GM10847 (cell line): ENCODE results near the gene KCNMB2.

Experiments
- POLR2A ChIP-seq: IDR thresholded peaks from 2 replicates; pipeline ENCODE4 v1.6.1; 2011; ENCODE audit not compliant: insufficient read length; ENCODE audit errors: extremely low read depth

KCNMB2 gene

DNA sequence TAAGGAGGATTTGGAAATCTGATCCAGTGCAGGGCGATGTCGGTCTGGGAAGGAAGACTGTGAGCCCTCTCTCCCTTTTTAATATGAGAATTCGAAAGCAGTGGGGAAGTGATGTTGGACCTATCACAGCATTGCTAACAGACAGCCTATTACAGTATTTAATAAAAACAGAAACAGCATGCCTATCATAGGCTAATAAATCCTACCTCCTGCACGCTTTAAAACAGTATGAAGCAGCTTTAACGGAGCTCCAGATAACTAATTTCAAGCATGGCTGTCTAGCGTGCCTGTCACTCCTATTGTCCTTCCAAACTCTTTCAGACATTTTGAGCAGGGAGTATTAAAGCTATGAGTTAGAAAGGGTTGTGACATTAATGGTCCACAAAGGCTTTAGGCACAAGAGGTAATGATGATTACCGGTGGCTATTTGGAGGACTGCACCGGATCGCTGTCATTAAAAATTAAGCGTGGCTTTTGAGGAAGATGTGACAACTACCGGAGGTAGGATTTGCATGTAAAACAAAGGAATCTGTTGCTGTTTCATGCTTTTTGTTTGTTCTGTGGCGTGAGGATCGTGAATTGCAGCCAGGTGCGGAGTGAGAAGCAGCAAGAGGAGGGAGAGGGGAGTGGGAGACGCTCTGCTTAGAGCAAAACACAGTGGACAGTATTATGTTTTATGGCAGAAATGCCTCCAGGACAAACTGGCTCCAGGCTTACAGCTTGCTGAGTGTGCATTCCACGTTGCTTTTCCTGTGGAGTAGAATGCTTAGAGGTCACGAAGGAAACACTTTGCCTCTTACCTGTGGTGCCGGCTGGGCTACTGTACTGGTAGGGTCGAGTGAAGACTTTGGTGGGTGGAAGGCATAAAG is at the start of gene KCNMB2:
TSS of gene KCNMB2 (plus strand) at position 226 of the 869 bp plus-strand sequence.
- no peak for TF ChIP-seq POLR2A

DNA sequence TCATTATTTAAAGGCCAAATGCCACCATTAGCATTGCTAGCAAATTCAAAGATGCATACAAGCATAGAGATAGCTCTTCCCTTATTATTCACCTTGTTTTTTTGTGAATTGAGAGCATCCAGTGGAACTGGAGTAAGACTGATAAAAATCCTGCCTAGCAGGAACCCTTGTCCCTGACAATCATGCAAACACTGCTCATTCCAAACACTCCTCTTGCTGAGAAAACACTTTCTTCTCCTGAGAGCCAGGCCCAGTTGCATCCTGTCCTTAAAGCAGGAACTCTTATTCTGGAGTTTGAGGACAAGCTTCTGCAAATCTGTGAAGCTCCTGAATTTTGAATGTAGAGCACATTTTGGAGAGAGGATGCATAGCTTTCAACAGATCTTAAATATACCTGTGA is 49.3 kb upstream of the KCNMB2 start:
- no peak for TF ChIP-seq POLR2A

- no peak for TF ChIP-seq POLR2A
Measured at GRCh38 chr3:178487752-178488151, 48.5 kb upstream of the KCNMB2 start.

DNA sequence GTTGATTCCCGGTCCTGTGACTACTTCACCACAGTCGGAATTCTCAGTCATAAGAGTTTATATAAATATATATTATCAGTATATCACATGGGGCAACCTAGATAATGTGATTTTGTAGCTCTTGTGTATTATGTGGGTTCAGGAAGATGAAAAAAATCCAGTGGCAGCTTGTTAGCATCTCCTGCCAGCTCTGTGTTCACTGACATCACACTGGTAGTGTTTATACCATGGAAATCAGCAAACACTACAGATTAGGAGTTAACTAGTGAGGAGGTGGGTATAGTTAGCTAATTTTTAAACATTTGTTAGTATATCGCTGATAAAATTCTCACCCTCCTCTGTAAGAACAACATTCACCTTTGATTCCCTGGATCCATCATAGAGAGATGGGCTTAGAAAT is 44.5 kb upstream of the KCNMB2 start:
- no peak for TF ChIP-seq POLR2A

DNA sequence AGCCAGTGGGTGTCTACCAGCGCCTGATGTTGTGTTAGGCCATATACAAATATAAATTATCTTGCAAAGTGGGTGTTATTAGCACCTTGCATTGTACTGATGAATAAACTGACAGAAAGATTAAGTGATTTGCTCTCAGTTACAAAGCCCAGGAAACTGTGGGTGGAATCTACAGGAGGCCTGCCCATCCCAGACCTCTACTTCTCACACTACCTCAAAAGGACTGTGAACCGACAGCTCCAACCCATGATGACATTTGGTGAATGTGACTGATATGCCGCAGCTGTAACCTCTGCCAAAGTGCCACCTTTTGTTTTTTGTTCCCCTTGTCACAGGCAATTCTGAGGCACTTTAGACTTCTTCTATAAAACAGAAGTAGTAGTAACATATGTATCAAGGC is 43.7 kb upstream of the KCNMB2 start:
- no peak for TF ChIP-seq POLR2A

DNA sequence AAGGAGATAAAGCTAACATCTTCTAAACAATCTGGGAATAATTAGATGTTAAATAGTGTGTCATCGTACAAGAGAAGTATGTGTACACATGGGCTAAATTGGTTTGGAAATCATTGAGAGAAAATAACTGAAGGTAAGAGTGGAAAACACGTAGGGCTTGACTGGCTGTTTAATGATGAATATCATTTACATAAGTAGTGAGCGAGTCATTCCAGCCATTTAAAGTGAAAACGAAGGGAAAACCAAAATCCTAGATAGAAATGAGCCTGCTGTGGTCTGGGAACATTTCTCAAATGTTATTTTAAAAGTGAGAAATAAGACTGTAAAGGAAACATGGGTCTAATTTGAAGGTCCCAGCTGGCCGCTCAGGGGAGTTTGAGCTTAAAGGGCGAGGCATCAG is 41.9 kb upstream of the KCNMB2 start:
- no peak for TF ChIP-seq POLR2A

DNA sequence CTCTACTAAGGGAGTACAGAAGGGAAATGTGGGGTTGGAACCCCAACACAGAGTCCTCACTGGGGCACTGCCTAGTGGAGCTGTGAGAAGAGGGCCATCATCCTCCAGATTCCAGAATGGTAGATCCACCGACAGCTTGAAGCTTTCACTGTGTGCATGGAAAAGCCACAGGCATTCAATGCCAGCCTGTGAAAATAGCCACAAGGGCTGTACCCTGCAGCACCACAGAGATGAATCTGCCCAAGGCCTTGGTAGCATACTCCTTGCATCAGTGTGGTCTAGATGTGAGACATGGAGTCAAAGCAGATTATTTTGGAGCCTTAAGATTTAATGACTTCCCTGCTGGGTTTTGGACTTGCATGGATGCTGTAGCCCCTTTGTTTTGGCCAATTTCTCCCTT is 39.3 kb upstream of the KCNMB2 start:
- TF ChIP-seq POLR2A: no peak

DNA sequence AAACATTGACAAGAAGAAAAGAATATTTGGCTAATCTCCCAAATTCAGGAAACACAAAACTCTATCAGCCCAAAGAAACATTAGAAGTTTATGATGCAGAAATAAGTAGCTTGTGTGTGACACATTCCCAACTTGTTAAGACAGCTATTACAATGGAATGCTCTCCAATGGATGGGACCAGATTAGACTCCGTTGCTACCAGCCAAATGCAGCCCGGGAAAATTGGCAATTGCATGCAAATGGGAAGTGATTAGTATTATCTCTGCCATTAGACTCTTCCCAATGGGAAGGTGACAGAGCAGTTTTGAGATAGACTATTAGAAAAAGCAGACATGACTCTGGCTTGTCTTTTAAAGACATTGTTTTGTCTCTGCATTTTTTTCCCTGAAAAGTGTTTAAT is 37.4 kb upstream of the KCNMB2 start:
- TF ChIP-seq POLR2A: no peak

DNA sequence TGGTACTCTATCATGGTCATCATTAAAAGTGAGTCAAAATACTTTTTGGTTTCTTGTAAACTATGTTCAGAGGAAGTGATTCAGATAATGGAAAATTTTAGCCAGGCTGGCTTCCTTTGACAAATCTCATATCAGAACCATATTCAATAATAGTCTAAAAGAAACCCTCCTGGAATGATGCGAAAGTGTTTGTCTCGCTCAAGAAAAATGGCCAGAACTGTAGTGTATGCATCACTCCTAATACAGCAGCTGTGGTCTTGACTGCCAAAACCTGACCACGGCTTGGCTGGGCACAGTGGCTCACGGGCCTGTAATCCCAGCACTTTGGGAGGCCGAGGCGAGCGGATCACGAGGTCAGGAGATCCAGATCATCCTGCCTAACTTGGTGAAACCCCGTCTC is 35.6 kb upstream of the KCNMB2 start:
- no peak for TF ChIP-seq POLR2A

GRCh38 chr3:178504128-178504527 is 32.1 kb upstream of the KCNMB2 start:
- TF ChIP-seq POLR2A: no peak

DNA sequence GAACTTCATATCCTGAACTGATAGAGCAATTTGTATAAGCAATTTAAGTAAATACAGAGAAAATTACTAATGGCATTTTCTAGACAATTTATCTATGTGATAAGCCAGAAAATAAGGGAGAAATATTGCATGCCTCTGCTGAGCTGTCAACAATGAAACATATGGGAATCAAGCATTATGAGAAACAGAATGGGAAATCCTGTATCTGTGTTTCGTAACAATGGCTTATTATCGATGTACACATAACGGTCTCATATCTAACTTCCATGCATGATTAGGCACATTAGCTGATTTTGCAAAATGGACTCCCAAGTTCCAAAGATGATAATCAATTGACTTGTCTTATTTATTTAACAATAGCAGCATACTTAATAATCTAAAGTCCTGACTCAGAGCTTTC is 30.4 kb upstream of the KCNMB2 start:
- no peak for TF ChIP-seq POLR2A

GRCh38 chr3:178507507-178508442 is 28.5 kb upstream of the KCNMB2 start:
- TF ChIP-seq POLR2A: no peak

DNA sequence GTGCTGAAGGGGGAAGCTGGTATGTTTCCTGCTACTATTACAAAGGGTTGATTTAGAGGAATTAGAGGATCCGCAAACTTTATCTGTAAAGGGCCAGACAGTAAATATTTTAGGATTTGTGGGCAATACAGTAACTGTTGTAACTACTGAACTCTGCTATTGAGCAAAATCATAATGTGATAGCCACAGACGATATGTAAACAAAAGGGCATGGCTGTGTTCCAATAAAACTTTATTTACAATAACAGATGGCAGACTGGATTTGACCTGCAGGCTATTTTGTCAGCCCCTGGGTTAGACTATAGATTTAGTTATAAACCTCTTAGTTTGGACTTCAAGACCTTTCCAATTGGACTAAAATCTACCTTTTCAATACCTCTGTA is 27.8 kb upstream of the KCNMB2 start:
- TF ChIP-seq POLR2A: no peak

DNA sequence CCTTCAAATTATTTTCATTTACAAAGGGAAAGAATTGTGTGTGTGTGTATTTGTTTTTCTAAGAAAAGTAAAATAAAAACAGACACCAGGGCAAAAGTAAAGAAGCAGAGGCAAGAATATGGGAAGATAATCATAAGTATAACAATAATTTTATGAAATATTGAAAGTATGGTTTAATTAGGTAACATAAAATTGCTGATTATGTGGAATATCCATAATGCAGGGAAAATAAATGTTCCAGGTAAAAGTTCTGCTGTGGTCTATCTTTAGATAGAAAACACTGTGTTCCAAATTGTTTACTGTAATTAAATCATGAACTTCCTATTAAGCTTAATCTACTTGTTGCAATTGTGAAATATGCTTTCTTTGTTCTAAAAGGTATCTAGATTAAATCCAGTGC is 25.7 kb upstream of the KCNMB2 start:
- TF ChIP-seq POLR2A: no peak

GRCh38 chr3:178512647-178513046 is 23.6 kb upstream of the KCNMB2 start:
- no peak for TF ChIP-seq POLR2A
